Calu3 (cell line): Measurements from ENCODE around the gene STK17A. TPM values are rescaled to one million over a fixed set of nuclear protein-coding genes. Genes with fewer than 3 reads are reported as not detected.

Experiments
- BruUV-seq: library from RNA; stranded (reverse); fragments of 400-500 nt; replicated peaks from 2 replicates; lab custom pipeline; 2021; lab: Mats Ljungman, UMichigan
- CTCF ChIA-PET: fragments of 300-600 bp; sonication (Branson Sonifier 250); formaldehyde crosslinking; loops from one replicate; lab custom pipeline; 2022; ENCODE audit warnings: antibody characterized with exemption; lab: Charles Lee
- DNase-seq: peaks from one replicate; pipeline ENCODE4 v3.0.0; 2022
- H3K27ac Mint-ChIP-seq: one replicate; pipeline ENCODE4 v1.8.0; 2022; ENCODE audit warnings: mixed read lengths; ENCODE audit not compliant: unreplicated experiment
- H3K27me3 Mint-ChIP-seq: one replicate; pipeline ENCODE4 v1.8.0; 2022; ENCODE audit warnings: mixed read lengths; ENCODE audit not compliant: unreplicated experiment
- H3K36me3 Mint-ChIP-seq: one replicate; pipeline ENCODE4 v1.8.0; 2022; ENCODE audit warnings: mild to moderate bottlenecking, moderate library complexity, mixed read lengths; ENCODE audit not compliant: insufficient read depth, unreplicated experiment
- H3K4me1 Mint-ChIP-seq: one replicate; pipeline ENCODE4 v1.8.0; 2022; ENCODE audit warnings: mild to moderate bottlenecking, low read depth, mixed read lengths; ENCODE audit not compliant: unreplicated experiment
- H3K4me3 Mint-ChIP-seq: one replicate; pipeline ENCODE4 v1.8.0; 2022; ENCODE audit warnings: mild to moderate bottlenecking, low read depth, moderate library complexity, mixed read lengths; ENCODE audit not compliant: unreplicated experiment
- H3K9me3 Mint-ChIP-seq: one replicate; pipeline ENCODE4 v1.8.0; 2022; ENCODE audit warnings: low read depth, mixed read lengths; ENCODE audit not compliant: unreplicated experiment
- CTCF ChIP-seq: fragments of 200-600 bp; IDR thresholded peaks from one replicate; pipeline ENCODE4 v1.8.0; 2022; ENCODE audit warnings: antibody characterized with exemption; ENCODE audit not compliant: unreplicated experiment
- intact Hi-C: fragments of 100-400 bp; cut with micrococcal nuclease; formaldehyde crosslinking; loops from one replicate; pipeline ENCODE4 v1.10.0; 2022; ENCODE audit not compliant: unreplicated experiment
- total RNA-seq: library from RNA; stranded (reverse); gene quantifications from 2 replicates; pipeline ENCODE4 v1.2.3, GENCODE V29; 2022

STK17A gene
- total RNA-seq, 1 experiment from 2014 or later = 53.5 TPM

GRCh38 chr7:43535810-43536585, 46.9 kb upstream of the STK17A start:
- no peaks in the 10 kb centered on the region for H3K9me3 Mint-ChIP-seq
- no peaks in the 10 kb centered on the region for H3K27me3 Mint-ChIP-seq
- H3K4me1 Mint-ChIP-seq = peaks cover 8% of the 10 kb centered on the region
- BruUV-seq = no TSS peak
- intact Hi-C loops = no loop called here
- no peak for TF ChIP-seq CTCF
- DNase-seq = no peak
- H3K27ac Mint-ChIP-seq = no peak overlapping the region
- no peaks in the 10 kb centered on the region for H3K36me3 Mint-ChIP-seq
- no peak overlapping the region for H3K4me3 Mint-ChIP-seq
- CTCF ChIA-PET = no interaction called here

- Mint-ChIP-seq H3K4me3 (no peak overlapping the region), H3K9me3 (no peaks in the 10 kb centered on the region), H3K4me1 (peaks cover 8% of the 10 kb centered on the region), H3K27ac (no peak overlapping the region), H3K36me3 (no peaks in the 10 kb centered on the region), H3K27me3 (no peaks in the 10 kb centered on the region)
- intact Hi-C loops = no loop called here
- DNase-seq = no peak
- no peak for TF ChIP-seq CTCF
- CTCF ChIA-PET = interaction anchor here (1.3 kb wide), 1 partner anchor 45 kb away, joined by 6 read pairs; the partner anchor contains the start of gene STK17A
- no TSS peak for BruUV-seq
Measured at GRCh38 chr7:43536773-43537172, 46.1 kb upstream of the STK17A start.

GRCh38 chr7:43537765-43538403, 45.0 kb upstream of the STK17A start:
- H3K27me3 Mint-ChIP-seq = no peaks in the 10 kb centered on the region
- H3K4me1 Mint-ChIP-seq = peaks cover 8% of the 10 kb centered on the region
- intact Hi-C loops = no loop called here
- CTCF ChIA-PET = interaction anchor here (1.3 kb wide), 1 partner anchor 44 kb away, joined by 6 read pairs; the partner anchor contains the start of gene STK17A
- H3K4me3 Mint-ChIP-seq = no peak overlapping the region
- DNase-seq = no peak
- BruUV-seq = no TSS peak
- no peaks in the 10 kb centered on the region for H3K36me3 Mint-ChIP-seq
- no peak overlapping the region for H3K27ac Mint-ChIP-seq
- no peak for TF ChIP-seq CTCF
- no peaks in the 10 kb centered on the region for H3K9me3 Mint-ChIP-seq

- CTCF ChIA-PET = no interaction called here
- H3K4me1 Mint-ChIP-seq = peaks cover 8% of the 10 kb centered on the region
- no peaks in the 10 kb centered on the region for H3K36me3 Mint-ChIP-seq
- no peak for DNase-seq
- H3K4me3 Mint-ChIP-seq = no peak overlapping the region
- no peaks in the 10 kb centered on the region for H3K9me3 Mint-ChIP-seq
- H3K27ac Mint-ChIP-seq = no peak overlapping the region
- H3K27me3 Mint-ChIP-seq = no peaks in the 10 kb centered on the region
- no TSS peak for BruUV-seq
- no peak for TF ChIP-seq CTCF
- intact Hi-C loops = no loop called here
Measured at GRCh38 chr7:43538404-43538771, 44.5 kb upstream of the STK17A start.
